NCI-H2196 (cell line): ENCODE measurements around the gene RRAGD.
A peak's percentile ranks its signal among the peaks of the same experiment; 100 is the strongest.

Source experiments
- DNase-seq: peaks from one replicate; lab custom pipeline; 2025; ENCODE audit not compliant: unreplicated experiment; lab: John Stamatoyannopoulos, UW

The RRAGD gene

GRCh38 chr6:89412071-89413005 is at the start of gene RRAGD:
Gene RRAGD, minus strand, starts transcription at chr6:89412273. Its CDS starts 280 bp downstream, at chr6:89411993.
- peak; percentile 60 for DNase-seq

- DNase-seq, result no peak
Observed at GRCh38 chr6:89460713-89461112, 48.6 kb upstream of the RRAGD start.

- no peak for DNase-seq
Observed at GRCh38 chr6:89459501-89459900, 47.4 kb upstream of the RRAGD start.

- no peak for DNase-seq
Observed at GRCh38 chr6:89458704-89459103, 46.6 kb upstream of the RRAGD start.

GRCh38 chr6:89454300-89454699 is 42.2 kb upstream of the RRAGD start:
- no peak for DNase-seq

GRCh38 chr6:89452281-89452680 is 40.2 kb upstream of the RRAGD start:
- DNase-seq, result no peak

- no peak for DNase-seq
Observed at GRCh38 chr6:89449193-89449592, 37.1 kb upstream of the RRAGD start.

- no peak for DNase-seq
Observed at GRCh38 chr6:89443658-89444057, 31.6 kb upstream of the RRAGD start.

- no peak for DNase-seq
Observed at GRCh38 chr6:89440200-89440599, 28.1 kb upstream of the RRAGD start.

GRCh38 chr6:89439014-89439413 is 26.9 kb upstream of the RRAGD start:
- DNase-seq, result no peak

GRCh38 chr6:89438248-89438647 is 26.2 kb upstream of the RRAGD start:
- DNase-seq, result no peak

GRCh38 chr6:89436226-89436625 is 24.2 kb upstream of the RRAGD start:
- DNase-seq, result no peak

GRCh38 chr6:89434954-89435353 is 22.9 kb upstream of the RRAGD start:
- DNase-seq, result no peak

- no peak for DNase-seq
Observed at GRCh38 chr6:89434150-89434499, 22.1 kb upstream of the RRAGD start.

- DNase-seq, result peak; percentile 52
Observed at GRCh38 chr6:89433252-89434149, 21.4 kb upstream of the RRAGD start.

GRCh38 chr6:89432875-89433251 is 20.8 kb upstream of the RRAGD start, which contains the start of gene ANKRD6:
Gene ANKRD6, plus strand, starts transcription at chr6:89433152. Its CDS starts 133,825 bp downstream, at chr6:89566977.
- peak; percentile 91 for DNase-seq

GRCh38 chr6:89430201-89430962 is 18.3 kb upstream of the RRAGD start:
- DNase-seq, result no peak

GRCh38 chr6:89416796-89417195 is 4.7 kb upstream of the RRAGD start:
- DNase-seq, result no peak

GRCh38 chr6:89415185-89415584 is 3.1 kb upstream of the RRAGD start:
- DNase-seq, result no peak

- no peak for DNase-seq
Observed at GRCh38 chr6:89414215-89414614, 2.1 kb upstream of the RRAGD start.

- DNase-seq, result no peak
Observed at GRCh38 chr6:89413006-89413400, 930 bp upstream of the RRAGD start.
